Kidney (tissue), 14 donors: Measurements from ENCODE around the gene KDM3A. TPM values are rescaled to one million over a fixed set of nuclear protein-coding genes. Genes with fewer than 3 reads are reported as not detected.

Source experiments
- DNase-seq, 5 donors: peaks; one replicate each; pipeline ENCODE4 v3.0.0-alpha.2; 2013 to 2020
- FAIRE-seq: peaks from 2 replicates; lab custom pipeline; 2012; peaks lifted over from hg19 to GRCh38; lab: Jason Lieb, UNC
- H3K27ac ChIP-seq, 2 donors: one replicate each; pipeline ENCODE4 v1.7.0; 2013; ENCODE audit warnings: low read depth in 2 of 2, low read length in 2 of 2, inconsistent platforms in 1 of 2
- H3K27me3 ChIP-seq: one replicate; pipeline ENCODE4 v1.7.1; 2013; ENCODE audit warnings: low read length, inconsistent platforms; ENCODE audit not compliant: control insufficient read depth, insufficient read depth
- H3K36me3 ChIP-seq, 3 donors: one replicate each; pipeline versions ENCODE4 v1.7.0 to v1.7.1; 2013; ENCODE audit warnings: low read length in 3 of 3, control low read depth in 1 of 3, inconsistent platforms in 1 of 3; ENCODE audit not compliant: insufficient read depth in 3 of 3, control insufficient read depth in 2 of 3
- H3K4me1 ChIP-seq, 3 donors: one replicate each; pipeline versions ENCODE4 v1.7.0 to v1.7.1; 2013; ENCODE audit warnings: low read length in 3 of 3, inconsistent platforms in 1 of 3, low read depth in 1 of 3; ENCODE audit not compliant: control insufficient read depth in 2 of 3, insufficient read depth in 2 of 3
- H3K4me3 ChIP-seq, 3 donors: one replicate each; pipeline versions ENCODE4 v1.7.0 to v1.8.1; 2013; ENCODE audit warnings: low read length in 3 of 3, control low read depth in 1 of 3, inconsistent platforms in 1 of 3
- H3K9ac ChIP-seq, 3 donors: one replicate each; pipeline versions ENCODE4 v1.7.0 to v1.7.1; 2013; ENCODE audit warnings: low read length in 3 of 3, control low read depth in 1 of 3, inconsistent platforms in 1 of 3
- H3K9me3 ChIP-seq, 3 donors: one replicate each; pipeline versions ENCODE4 v1.7.0 to v1.7.1; 2013; ENCODE audit warnings: low read length in 3 of 3, control low read depth in 1 of 3, inconsistent platforms in 1 of 3; ENCODE audit not compliant: control insufficient read depth in 2 of 3, insufficient read depth in 1 of 3
- intact Hi-C: fragments of 100-400 bp; cut with DNase I; formaldehyde crosslinking; loops from one replicate; pipeline ENCODE4 v1.11.1; 2022
- polyA plus RNA-seq: library from polyadenylated mRNA; stranded (reverse); fragments of 350-450 nt; fragmentation: Illumina TruSeq; extraction: RNeasy Lipid Tissue Mini Kit (QIAGEN cat#74804); gene quantifications from one replicate; pipeline ENCODE4 v1.2.3, GENCODE V29; 2014; ENCODE audit warnings: low read depth, low replicate concordance; ENCODE audit not compliant: insufficient read depth
- total RNA-seq: library from RNA; stranded (reverse); fragmentation: NEBNext Ultra II Directional; extraction: Animal tissue kit (Norgen Biotek cat#: 25700); gene quantifications from one replicate; pipeline ENCODE4 v1.2.1, GENCODE V29; 2021
- TF ChIP-seq, protein P1 (sequence below): IDR thresholded peaks from 3 replicates; pipeline ENCODE4 v1.5.1; 2012; ENCODE audit warnings: mild to moderate bottlenecking, moderate library complexity, borderline replicate concordance; ENCODE audit not compliant: insufficient read depth; ENCODE audit errors: extremely low read depth
- donor health status: control.
- donor health status: control.
- donor health status: control.
- donor health status: control.
- donor health status: control.
- donor health status: DM: yes; HTN: yes; CAD: no.
- donor health status: Normal renal cell carcinoma (clear cell type).

The KDM3A gene
- total and polyA plus RNA-seq, 2 donors from 2014 or later = 10.9 to 43.8 TPM

DNA sequence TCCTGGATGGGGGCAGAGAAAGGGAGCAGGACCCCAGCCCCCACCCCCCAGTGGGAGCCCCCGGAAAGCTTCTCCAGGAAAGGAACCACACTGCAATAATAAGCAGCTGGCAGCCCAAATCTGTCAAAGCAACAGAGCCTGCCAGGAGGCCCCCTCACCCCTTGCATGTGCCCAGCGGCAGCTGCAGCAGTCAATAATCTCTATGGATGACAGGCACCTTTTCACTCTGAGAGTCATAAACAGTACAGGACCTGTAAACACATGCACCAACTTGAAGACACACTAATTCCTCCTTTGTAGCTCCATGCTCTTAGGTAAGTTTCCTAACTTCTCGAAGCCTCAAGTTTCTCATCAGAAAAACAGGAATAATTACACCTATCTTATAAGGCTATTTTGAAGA, 26.2 kb upstream of the KDM3A start:
- H3K4me1 ChIP-seq = no peaks in the 10 kb centered on the region
- no peak overlapping the region for H3K27ac ChIP-seq
- H3K36me3 ChIP-seq = no peaks in the 10 kb centered on the region
- no peak overlapping the region for H3K4me3 ChIP-seq
- FAIRE-seq (no peak), DNase-seq (peak in 2 of 5 donors; percentile 17 to 20)
- H3K9me3 ChIP-seq = no peaks in the 10 kb centered on the region
- no peak overlapping the region for H3K9ac ChIP-seq
- H3K27me3 ChIP-seq = peaks cover 3% of the 10 kb centered on the region
- TF ChIP-seq, protein P1, sequence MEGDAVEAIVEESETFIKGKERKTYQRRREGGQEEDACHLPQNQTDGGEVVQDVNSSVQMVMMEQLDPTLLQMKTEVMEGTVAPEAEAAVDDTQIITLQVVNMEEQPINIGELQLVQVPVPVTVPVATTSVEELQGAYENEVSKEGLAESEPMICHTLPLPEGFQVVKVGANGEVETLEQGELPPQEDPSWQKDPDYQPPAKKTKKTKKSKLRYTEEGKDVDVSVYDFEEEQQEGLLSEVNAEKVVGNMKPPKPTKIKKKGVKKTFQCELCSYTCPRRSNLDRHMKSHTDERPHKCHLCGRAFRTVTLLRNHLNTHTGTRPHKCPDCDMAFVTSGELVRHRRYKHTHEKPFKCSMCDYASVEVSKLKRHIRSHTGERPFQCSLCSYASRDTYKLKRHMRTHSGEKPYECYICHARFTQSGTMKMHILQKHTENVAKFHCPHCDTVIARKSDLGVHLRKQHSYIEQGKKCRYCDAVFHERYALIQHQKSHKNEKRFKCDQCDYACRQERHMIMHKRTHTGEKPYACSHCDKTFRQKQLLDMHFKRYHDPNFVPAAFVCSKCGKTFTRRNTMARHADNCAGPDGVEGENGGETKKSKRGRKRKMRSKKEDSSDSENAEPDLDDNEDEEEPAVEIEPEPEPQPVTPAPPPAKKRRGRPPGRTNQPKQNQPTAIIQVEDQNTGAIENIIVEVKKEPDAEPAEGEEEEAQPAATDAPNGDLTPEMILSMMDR = no peak
- intact Hi-C loops = no loop called here

DNA sequence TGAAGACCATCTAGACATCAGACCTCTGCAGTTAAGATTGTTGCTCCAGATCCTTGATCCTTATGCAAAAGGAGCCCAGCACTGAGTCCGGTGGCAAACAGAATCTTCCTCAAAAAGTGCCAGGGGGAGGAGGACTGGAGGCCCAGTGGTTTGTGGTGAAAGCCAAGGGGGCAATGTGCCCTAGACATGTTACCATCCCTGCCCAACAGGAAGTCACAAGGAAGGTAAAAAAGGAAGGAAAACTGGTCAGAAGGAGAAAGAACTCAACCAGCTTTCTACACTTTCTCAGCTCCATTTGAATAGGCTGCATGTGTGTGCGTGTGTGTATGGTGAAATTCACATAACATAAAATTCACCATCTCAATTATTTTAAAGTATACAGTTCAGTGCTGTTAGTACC, 25.0 kb upstream of the KDM3A start:
- no peak overlapping the region for H3K4me3 ChIP-seq
- H3K27me3 ChIP-seq = peaks cover 3% of the 10 kb centered on the region
- FAIRE-seq (no peak), DNase-seq (no peak)
- TF ChIP-seq, protein P1 = no peak
- H3K36me3 ChIP-seq = no peaks in the 10 kb centered on the region
- no peaks in the 10 kb centered on the region for H3K9me3 ChIP-seq
- H3K9ac ChIP-seq = no peak overlapping the region
- intact Hi-C loops = no loop called here
- H3K27ac ChIP-seq = no peak overlapping the region
- no peaks in the 10 kb centered on the region for H3K4me1 ChIP-seq

DNA sequence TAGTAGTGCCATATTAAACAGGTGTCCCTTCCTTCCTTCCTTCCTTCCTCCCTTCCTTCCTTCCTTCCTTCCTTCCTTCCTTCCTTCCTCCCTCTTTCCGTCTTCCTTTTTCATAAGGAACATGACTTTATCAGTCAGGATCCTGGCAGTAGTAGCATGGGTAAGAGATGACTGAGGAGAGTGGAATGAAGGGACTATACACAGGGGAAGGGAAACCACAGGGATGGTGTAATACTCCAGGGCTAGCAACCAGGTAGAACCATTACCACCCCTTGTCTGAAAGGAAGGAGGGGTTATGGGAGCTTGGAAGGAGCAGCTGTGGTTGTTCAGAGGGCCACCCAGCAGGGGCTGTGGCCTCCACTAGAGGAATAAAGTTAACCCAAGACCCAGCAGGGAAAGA, 23.2 kb upstream of the KDM3A start:
- intact Hi-C loops = no loop called here
- TF ChIP-seq, protein P1 = no peak
- H3K27me3 ChIP-seq = peaks cover 3% of the 10 kb centered on the region
- FAIRE-seq (no peak), DNase-seq (no peak)
- peaks cover 0 to 6% (median 0%) of the 10 kb centered on the region in 3 donors for H3K9me3 ChIP-seq
- H3K4me3 ChIP-seq = no peak overlapping the region
- H3K4me1 ChIP-seq = no peaks in the 10 kb centered on the region
- H3K9ac ChIP-seq = no peak overlapping the region
- H3K36me3 ChIP-seq = no peaks in the 10 kb centered on the region
- H3K27ac ChIP-seq = no peak overlapping the region

DNA sequence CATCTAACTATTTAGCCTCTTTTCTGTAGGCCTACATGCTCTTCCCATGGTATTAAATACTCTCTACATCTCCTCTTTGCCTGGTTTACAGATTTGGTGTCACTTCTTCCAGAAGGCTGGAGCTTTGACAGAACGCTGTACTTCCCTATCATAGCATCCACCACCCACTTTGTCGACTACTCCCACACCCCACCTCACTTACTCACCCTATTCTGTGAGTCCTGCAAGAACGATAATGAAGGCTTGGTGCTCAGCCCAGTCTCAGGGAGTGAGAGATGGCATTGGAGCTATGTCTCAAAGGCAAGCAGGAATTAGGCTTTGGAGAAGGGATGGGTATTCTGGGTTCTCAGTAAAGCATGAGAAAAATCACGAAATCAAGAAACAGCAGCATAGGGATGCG, 20.3 kb upstream of the KDM3A start:
- DNase-seq = no peak
- no peak for FAIRE-seq
- no peaks in the 10 kb centered on the region for H3K36me3 ChIP-seq
- H3K9me3 ChIP-seq = peaks cover 0 to 7% (median 0%) of the 10 kb centered on the region in 3 donors
- TF ChIP-seq, protein P1 = no peak
- no peak overlapping the region for H3K27ac ChIP-seq
- no peaks in the 10 kb centered on the region for H3K27me3 ChIP-seq
- no peak overlapping the region for H3K9ac ChIP-seq
- H3K4me3 ChIP-seq = no peak overlapping the region
- intact Hi-C loops = no loop called here
- no peaks in the 10 kb centered on the region for H3K4me1 ChIP-seq
